ENCODE results near the gene WBP2NL. TPM values are rescaled to one million over a fixed set of nuclear protein-coding genes. Genes with fewer than 3 reads are reported as not detected.

The WBP2NL gene
- total RNA-seq, 1 donor from 2014 or later, result not detected

DNA sequence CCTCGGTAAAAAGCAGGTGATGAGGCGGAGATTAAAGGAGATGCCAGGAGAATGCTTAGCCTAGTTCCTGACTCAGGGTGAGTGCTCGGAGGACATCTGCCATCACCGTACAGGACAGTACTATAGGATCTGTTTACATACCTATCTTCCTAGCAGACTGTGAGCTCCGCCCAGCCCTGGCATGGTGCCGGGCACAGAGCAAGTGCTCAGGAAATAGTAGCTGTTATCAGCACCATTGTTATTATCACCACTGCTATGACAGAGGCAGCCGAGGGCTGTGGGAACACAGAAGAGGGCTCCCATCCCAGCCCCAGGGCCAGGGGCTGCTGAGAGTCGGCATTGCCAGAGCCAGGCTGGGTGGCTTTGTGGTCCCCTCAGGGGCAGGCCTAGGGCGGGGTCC, 30.0 kb upstream of the WBP2NL start:
- Histone ChIP-seq H4K20me1 (ENCODE audit: low read depth) (no peaks in the 10 kb centered on the region), H3K4me2 (no peak overlapping the region), H3K36me3 (no peaks in the 10 kb centered on the region), H3K27ac (no peak overlapping the region), H3K79me2 (ENCODE audit: low read depth) (no peaks in the 10 kb centered on the region), H3K9me3 (ENCODE audit: low read depth) (no peaks in the 10 kb centered on the region), H3K27me3 (peaks cover 9% of the 10 kb centered on the region), H2AFZ (replicated peaks) (peak overlapping the region; percentile 72), H3F3A (ENCODE audit: low read depth) (peaks cover 31% of the 10 kb centered on the region), H3K4me1 (peaks cover 17% of the 10 kb centered on the region), H3K9ac (no peak overlapping the region), H3K4me3 (no peak overlapping the region)
- TF ChIP-seq EZH2phosphoT487 (IDR thresholded peaks at IDR 0.05) (no peak), EZH2 (IDR thresholded peaks at IDR 0.05) (no peak)
- TF ChIP-seq, protein P1, sequence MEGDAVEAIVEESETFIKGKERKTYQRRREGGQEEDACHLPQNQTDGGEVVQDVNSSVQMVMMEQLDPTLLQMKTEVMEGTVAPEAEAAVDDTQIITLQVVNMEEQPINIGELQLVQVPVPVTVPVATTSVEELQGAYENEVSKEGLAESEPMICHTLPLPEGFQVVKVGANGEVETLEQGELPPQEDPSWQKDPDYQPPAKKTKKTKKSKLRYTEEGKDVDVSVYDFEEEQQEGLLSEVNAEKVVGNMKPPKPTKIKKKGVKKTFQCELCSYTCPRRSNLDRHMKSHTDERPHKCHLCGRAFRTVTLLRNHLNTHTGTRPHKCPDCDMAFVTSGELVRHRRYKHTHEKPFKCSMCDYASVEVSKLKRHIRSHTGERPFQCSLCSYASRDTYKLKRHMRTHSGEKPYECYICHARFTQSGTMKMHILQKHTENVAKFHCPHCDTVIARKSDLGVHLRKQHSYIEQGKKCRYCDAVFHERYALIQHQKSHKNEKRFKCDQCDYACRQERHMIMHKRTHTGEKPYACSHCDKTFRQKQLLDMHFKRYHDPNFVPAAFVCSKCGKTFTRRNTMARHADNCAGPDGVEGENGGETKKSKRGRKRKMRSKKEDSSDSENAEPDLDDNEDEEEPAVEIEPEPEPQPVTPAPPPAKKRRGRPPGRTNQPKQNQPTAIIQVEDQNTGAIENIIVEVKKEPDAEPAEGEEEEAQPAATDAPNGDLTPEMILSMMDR (IDR thresholded peaks at IDR 0.05), result no peak
- Mint-ChIP-seq H3K27me3 (ENCODE audit: insufficient read depth, low read depth) (peaks cover 6% of the 10 kb centered on the region), H3K9me3 (peaks cover 9% of the 10 kb centered on the region), H3K4me1 (peaks cover 42% of the 10 kb centered on the region), H3K4me3 (no peak overlapping the region), H3K27ac (peak overlapping the region; percentile 95), H3K36me3 (peaks cover 2% of the 10 kb centered on the region)
- DNase-seq (ENCODE audit: low spot score), result no peak

GRCh38 chr22:41969110-41969646, 29.4 kb upstream of the WBP2NL start, which contains the start of gene SEPTIN3:
SEPTIN3 (plus strand) TSS chr22:41969443; CDS start chr22:41971493, 2,050 bp downstream.
- Histone ChIP-seq H3K27me3 (peaks cover 14% of the 10 kb centered on the region), H3K4me1 (peaks cover 11% of the 10 kb centered on the region), H3F3A (ENCODE audit: low read depth) (peaks cover 25% of the 10 kb centered on the region), H3K4me2 (no peak within 1 kb of the TSS), H4K20me1 (ENCODE audit: low read depth) (no peaks in the 10 kb centered on the region), H3K79me2 (ENCODE audit: low read depth) (no peaks in the 10 kb centered on the region), H3K9ac (no peak within 1 kb of the TSS), H3K36me3 (no peaks in the 10 kb centered on the region), H3K27ac (no peak within 1 kb of the TSS), H3K4me3 (no peak within 1 kb of the TSS), H3K9me3 (ENCODE audit: low read depth) (no peaks in the 10 kb centered on the region), H2AFZ (replicated peaks) (peak within 1 kb of the TSS; percentile 72)
- H3K36me3 Mint-ChIP-seq, result peaks cover 2% of the 10 kb centered on the region
- H3K27me3 Mint-ChIP-seq (ENCODE audit: insufficient read depth, low read depth), result peaks cover 7% of the 10 kb centered on the region
- H3K4me3 Mint-ChIP-seq, result peak within 1 kb of the TSS; percentile 39
- peaks cover 36% of the 10 kb centered on the region for H3K4me1 Mint-ChIP-seq
- H3K27ac Mint-ChIP-seq, result peak within 1 kb of the TSS; percentile 95
- peaks cover 9% of the 10 kb centered on the region for H3K9me3 Mint-ChIP-seq
- DNase-seq (ENCODE audit: low spot score), result peak; percentile 67
- TF ChIP-seq, protein P1 (IDR thresholded peaks at IDR 0.05), result no peak
- TF ChIP-seq EZH2phosphoT487 (IDR thresholded peaks at IDR 0.05) (no peak), EZH2 (IDR thresholded peaks at IDR 0.05) (no peak)

DNA sequence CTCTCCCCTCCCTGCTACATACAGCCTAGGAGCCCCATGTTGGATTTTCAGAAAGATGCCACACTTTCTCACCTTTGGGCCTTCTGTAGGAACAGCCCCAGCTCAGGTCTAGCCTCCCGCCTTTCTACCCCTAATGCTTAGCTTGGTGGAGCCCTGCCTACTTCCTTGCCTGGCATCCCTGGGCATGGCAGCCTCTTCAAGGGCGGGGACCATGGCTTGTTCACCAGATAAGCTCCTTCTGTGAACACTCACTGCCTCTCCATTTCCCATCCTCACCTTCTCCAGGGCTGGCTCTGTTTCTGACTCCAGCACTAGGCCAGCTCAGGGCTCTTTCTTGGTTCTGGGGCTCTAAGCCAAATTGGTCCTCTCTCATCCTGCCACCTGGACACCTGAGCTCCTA, 28.0 kb upstream of the WBP2NL start:
- H3K27ac Mint-ChIP-seq, result peak overlapping the region; percentile 83
- H3K9me3 ChIP-seq (ENCODE audit: low read depth), result no peaks in the 10 kb centered on the region
- no peak overlapping the region for H3K4me3 Mint-ChIP-seq
- peaks cover 6% of the 10 kb centered on the region for H3K9me3 Mint-ChIP-seq
- H3K4me2 ChIP-seq, result no peak overlapping the region
- no peak overlapping the region for H3K27ac ChIP-seq
- H2AFZ ChIP-seq (replicated peaks), result no peak overlapping the region
- H3K27me3 Mint-ChIP-seq (ENCODE audit: insufficient read depth, low read depth), result peaks cover 16% of the 10 kb centered on the region
- TF ChIP-seq, protein P1 (IDR thresholded peaks at IDR 0.05), result no peak
- no peak for TF ChIP-seq EZH2phosphoT487 (IDR thresholded peaks at IDR 0.05)
- no peak for TF ChIP-seq EZH2 (IDR thresholded peaks at IDR 0.05)
- H3K4me1 ChIP-seq, result peaks cover 7% of the 10 kb centered on the region
- H3K79me2 ChIP-seq (ENCODE audit: low read depth), result no peaks in the 10 kb centered on the region
- peaks cover 2% of the 10 kb centered on the region for H3K36me3 Mint-ChIP-seq
- H4K20me1 ChIP-seq (ENCODE audit: low read depth), result no peaks in the 10 kb centered on the region
- H3K36me3 ChIP-seq, result no peaks in the 10 kb centered on the region
- no peak overlapping the region for H3K9ac ChIP-seq
- no peak overlapping the region for H3K4me3 ChIP-seq
- peaks cover 29% of the 10 kb centered on the region for H3K27me3 ChIP-seq
- no peak for DNase-seq (ENCODE audit: low spot score)
- H3F3A ChIP-seq (ENCODE audit: low read depth), result peaks cover 27% of the 10 kb centered on the region
- peaks cover 31% of the 10 kb centered on the region for H3K4me1 Mint-ChIP-seq

Measured in neural progenitor cell (in vitro differentiated cells).